HG02973 (cell line): Measurements from ENCODE around the gene TMC3.

Source experiments
- ATAC-seq: cut with Tn5 transposase; IDR thresholded peaks from one replicate; pipeline ENCODE4 v1.9.1; 2021; ENCODE audit warnings: moderate library complexity; ENCODE audit not compliant: unreplicated experiment

Gene TMC3

GRCh38 chr15:81282606-81282895 lies 91.5 kb downstream of the TMC3 start:
- no peak for ATAC-seq

- ATAC-seq = no peak
These were observed 92.0 kb downstream of the TMC3 start for GRCh38 chr15:81281766-81282605.

GRCh38 chr15:81281456-81281735 lies 92.6 kb downstream of the TMC3 start:
- no peak for ATAC-seq
